Thyroid gland (tissue), 4 donors: ENCODE data around the gene L3MBTL4. TPM values are rescaled to one million over a fixed set of nuclear protein-coding genes. Genes with fewer than 3 reads are reported as not detected.
"Not testable (repeated sequence)": the region's sequence is repeated elsewhere in the genome, so short reads cannot be mapped to it uniquely, and the experiment has no call there.

Experiments used
- DNase-seq, 2 donors: peaks; one replicate each; pipeline ENCODE4 v3.0.0-alpha.2; 2019
- H3K27ac ChIP-seq, 3 donors: fragments of 200-600 bp; sonication (generic); 1 replicate in 2 of 3; 2 replicates in 1 of 3; pipeline ENCODE4 v1.5.1; 2016 to 2019; ENCODE audit warnings: mild to moderate bottlenecking in 1 of 3, moderate library complexity in 1 of 3
- H3K27me3 ChIP-seq: fragments of 200-600 bp; sonication (generic); one replicate; pipeline ENCODE4 v1.5.1; 2019
- H3K36me3 ChIP-seq, 2 donors: fragments of 200-600 bp; sonication (generic); one replicate each; pipeline ENCODE4 v1.5.1; 2016 to 2019
- H3K4me1 ChIP-seq, 2 donors: fragments of 200-600 bp; sonication (generic); one replicate each; pipeline ENCODE4 v1.5.1; 2017 to 2019
- H3K4me3 ChIP-seq, 3 donors: fragments of 200-600 bp; sonication (generic); replicated peaks in 1 of 3; 1 replicate in 2 of 3; 2 replicates in 1 of 3; pipeline ENCODE4 v1.5.1; 2016; ENCODE audit warnings: mild to moderate bottlenecking in 1 of 3
- H3K9me3 ChIP-seq: fragments of 200-600 bp; sonication (generic); one replicate; pipeline ENCODE4 v1.5.1; 2017
- POLR2A ChIP-seq, 2 donors: fragments of 450-650 bp; IDR thresholded peaks; one replicate each; pipeline ENCODE4 v1.6.1; 2017; ENCODE audit warnings: antibody characterized with exemption in 2 of 2, mild to moderate bottlenecking in 2 of 2, moderate library complexity in 1 of 2
- WGBS, 2 donors: methylation state at CpG; one replicate each; pipeline ENCODE4 v1.1.5; 2017; 5-methylcytosine and 5-hydroxymethylcytosine counted together
- intact Hi-C: fragments of 100-400 bp; cut with DNase I; formaldehyde crosslinking; loops from one replicate; pipeline ENCODE4 v1.15.1; 2023
- total RNA-seq, 4 donors: library from RNA; depleted of rRNA; stranded (reverse); fragments of >200 nt; gene quantifications; one replicate each; pipeline ENCODE4 v1.2.3, GENCODE V29; 2016
- TF ChIP-seq, protein P1 (sequence below), 6 experiments: fragments of 200-600 bp in 3 of 6; fragments of 450-650 bp in 3 of 6; sonication (generic) in 3 of 6; IDR thresholded peaks; one replicate each; pipeline ENCODE4 v1.5.1; 2016 to 2019; ENCODE audit warnings: antibody characterized with exemption in 6 of 6, mild to moderate bottlenecking in 2 of 6, inconsistent platforms in 1 of 6, moderate library complexity in 1 of 6

The L3MBTL4 gene
- total RNA-seq, 4 donors from 2014 or later, result 15.2 to 37.1 (median 24.3) TPM

DNA sequence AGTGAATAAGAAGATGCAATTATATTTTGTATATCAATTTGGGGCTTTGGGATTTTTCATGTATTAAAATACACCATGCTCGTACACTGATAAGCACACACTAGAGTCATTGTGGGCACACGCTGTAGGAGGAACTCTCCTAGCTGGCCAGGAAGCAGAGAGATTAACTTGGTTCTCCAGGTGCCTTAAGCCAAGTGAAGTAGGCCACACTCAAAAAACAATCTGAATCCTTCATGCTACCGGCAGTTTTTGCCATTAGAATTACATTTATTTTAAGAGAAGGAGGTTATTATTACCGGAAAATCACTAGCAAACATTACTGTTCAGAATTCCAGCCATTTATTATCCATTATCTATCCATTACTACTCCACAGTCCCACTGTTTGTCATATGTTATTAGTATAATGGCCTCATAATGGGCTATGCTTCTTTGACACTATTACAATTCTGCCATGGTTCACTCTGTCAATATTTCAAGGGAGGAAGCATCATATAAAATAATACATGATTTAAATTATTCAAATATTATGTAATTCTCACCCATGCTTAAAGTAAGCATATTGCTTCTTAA is 214.4 kb downstream of the L3MBTL4 start:
- TF ChIP-seq POLR2A (IDR thresholded peaks at IDR 0.05), result no peak
- TF ChIP-seq, protein P1, sequence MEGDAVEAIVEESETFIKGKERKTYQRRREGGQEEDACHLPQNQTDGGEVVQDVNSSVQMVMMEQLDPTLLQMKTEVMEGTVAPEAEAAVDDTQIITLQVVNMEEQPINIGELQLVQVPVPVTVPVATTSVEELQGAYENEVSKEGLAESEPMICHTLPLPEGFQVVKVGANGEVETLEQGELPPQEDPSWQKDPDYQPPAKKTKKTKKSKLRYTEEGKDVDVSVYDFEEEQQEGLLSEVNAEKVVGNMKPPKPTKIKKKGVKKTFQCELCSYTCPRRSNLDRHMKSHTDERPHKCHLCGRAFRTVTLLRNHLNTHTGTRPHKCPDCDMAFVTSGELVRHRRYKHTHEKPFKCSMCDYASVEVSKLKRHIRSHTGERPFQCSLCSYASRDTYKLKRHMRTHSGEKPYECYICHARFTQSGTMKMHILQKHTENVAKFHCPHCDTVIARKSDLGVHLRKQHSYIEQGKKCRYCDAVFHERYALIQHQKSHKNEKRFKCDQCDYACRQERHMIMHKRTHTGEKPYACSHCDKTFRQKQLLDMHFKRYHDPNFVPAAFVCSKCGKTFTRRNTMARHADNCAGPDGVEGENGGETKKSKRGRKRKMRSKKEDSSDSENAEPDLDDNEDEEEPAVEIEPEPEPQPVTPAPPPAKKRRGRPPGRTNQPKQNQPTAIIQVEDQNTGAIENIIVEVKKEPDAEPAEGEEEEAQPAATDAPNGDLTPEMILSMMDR (IDR thresholded peaks at IDR 0.05), result peak in 1 of 6 experiments; percentile 1
- intact Hi-C loops, result no loop called here
- H3K27me3 ChIP-seq, result no peaks in the 10 kb centered on the region
- peaks cover 21 to 32% of the 10 kb centered on the region in 2 donors for H3K4me1 ChIP-seq
- no peak for DNase-seq
- WGBS, 2 donors, result 52 to 64% methylated on average over 4 of the region's 4 CpGs
- no peaks in the 10 kb centered on the region for H3K36me3 ChIP-seq
- H3K9me3 ChIP-seq, result no peaks in the 10 kb centered on the region
- no peak overlapping the region for H3K4me3 ChIP-seq
- no peak overlapping the region for H3K27ac ChIP-seq

DNA sequence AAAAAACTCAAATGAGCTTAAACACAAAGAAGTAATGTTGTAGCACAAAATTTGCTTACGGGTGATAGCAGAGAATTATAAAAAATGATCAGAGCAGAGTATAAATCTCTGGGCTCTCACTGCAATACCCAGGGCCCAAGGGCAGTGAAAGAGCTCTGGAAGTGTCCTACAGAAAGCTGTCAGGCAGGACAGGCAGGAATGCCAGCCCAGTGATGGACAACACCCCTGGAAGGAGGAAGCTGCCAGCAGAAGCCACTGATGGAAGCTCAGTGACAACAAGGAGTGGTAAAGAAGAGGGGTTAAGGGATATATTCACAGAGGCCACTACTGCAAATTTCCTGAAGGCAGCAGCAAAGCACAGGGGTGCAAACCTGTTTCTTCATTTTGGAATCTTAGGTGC is 214.9 kb downstream of the L3MBTL4 start:
- H3K27me3 ChIP-seq, result no peaks in the 10 kb centered on the region
- TF ChIP-seq, protein P1 (IDR thresholded peaks at IDR 0.05), result peak in 1 of 6 experiments; percentile 21
- no peak for TF ChIP-seq POLR2A (IDR thresholded peaks at IDR 0.05)
- peak; percentile 71 to 78 for DNase-seq
- intact Hi-C loops, result no loop called here
- H3K36me3 ChIP-seq, result no peaks in the 10 kb centered on the region
- H3K4me1 ChIP-seq, result peaks cover 21 to 32% of the 10 kb centered on the region in 2 donors
- H3K4me3 ChIP-seq, result no peak overlapping the region
- H3K9me3 ChIP-seq, result no peaks in the 10 kb centered on the region
- peak overlapping the region in 2 of 3 donors; percentile 56 to 60 for H3K27ac ChIP-seq
- WGBS, 2 donors, result 40 to 50% methylated on average over 1 of the region's 1 CpG

DNA sequence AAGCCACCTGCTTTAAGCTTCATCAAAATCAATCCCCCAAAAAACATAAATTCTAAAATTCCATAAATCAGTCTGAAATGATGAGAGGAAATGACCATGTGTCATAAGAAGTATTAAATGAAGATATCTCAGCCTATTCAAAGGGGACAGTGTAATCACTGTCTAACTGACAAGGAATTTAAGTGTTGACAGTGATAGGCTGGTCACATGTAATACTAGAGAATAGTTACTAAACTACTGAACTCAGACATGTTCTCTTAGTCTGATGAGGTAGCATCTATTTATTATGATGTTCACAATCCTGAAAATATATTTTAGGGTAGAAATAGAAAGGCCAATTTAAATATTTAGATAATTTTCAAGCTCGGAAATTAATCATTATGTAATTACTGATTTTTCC is 216.1 kb downstream of the L3MBTL4 start:
- Histone ChIP-seq H3K9me3 (no peaks in the 10 kb centered on the region), H3K36me3 (no peaks in the 10 kb centered on the region), H3K27me3 (no peaks in the 10 kb centered on the region), H3K4me3 (no peak overlapping the region), H3K27ac (no peak overlapping the region), H3K4me1 (peaks cover 17 to 27% of the 10 kb centered on the region in 2 donors)
- no peak for TF ChIP-seq POLR2A (IDR thresholded peaks at IDR 0.05)
- TF ChIP-seq, protein P1 (IDR thresholded peaks at IDR 0.05), result no peak
- DNase-seq, result no peak
- intact Hi-C loops, result no loop called here
- 93 to 94% methylated on average over 1 of the region's 1 CpG for WGBS, 2 donors

DNA sequence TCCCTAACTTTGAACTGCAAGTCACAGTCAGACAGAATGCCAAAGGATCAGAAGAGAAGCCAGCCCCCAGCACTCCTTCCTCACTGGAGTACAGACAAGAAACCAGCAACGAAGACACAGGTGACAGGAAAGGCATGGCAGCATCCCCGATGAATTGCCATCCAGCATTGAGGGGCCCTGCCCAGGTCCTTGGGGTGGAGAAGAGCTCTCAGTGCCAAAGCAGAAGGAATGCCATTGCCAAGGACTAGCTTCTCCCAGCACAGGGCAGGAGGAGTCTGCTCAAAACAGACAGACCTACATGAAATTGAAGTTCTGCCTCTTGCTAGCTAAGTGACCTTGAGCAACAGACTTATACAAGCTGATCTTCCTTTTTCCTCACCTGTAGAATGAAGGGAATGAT is 220.1 kb downstream of the L3MBTL4 start:
- no peaks in the 10 kb centered on the region for H3K9me3 ChIP-seq
- H3K4me1 ChIP-seq, result peaks cover 0 to 7% of the 10 kb centered on the region in 2 donors
- no peak for TF ChIP-seq POLR2A (IDR thresholded peaks at IDR 0.05)
- TF ChIP-seq, protein P1 (IDR thresholded peaks at IDR 0.05), result no peak
- DNase-seq, result no peak
- H3K27ac ChIP-seq, result no peak overlapping the region
- H3K27me3 ChIP-seq, result no peaks in the 10 kb centered on the region
- WGBS, 2 donors, result 79% methylated on average over 2 of the region's 2 CpGs; no CpG with 5 or more reads in 1 of the 2 donors
- no peak overlapping the region for H3K4me3 ChIP-seq
- no peaks in the 10 kb centered on the region for H3K36me3 ChIP-seq
- intact Hi-C loops, result no loop called here

DNA sequence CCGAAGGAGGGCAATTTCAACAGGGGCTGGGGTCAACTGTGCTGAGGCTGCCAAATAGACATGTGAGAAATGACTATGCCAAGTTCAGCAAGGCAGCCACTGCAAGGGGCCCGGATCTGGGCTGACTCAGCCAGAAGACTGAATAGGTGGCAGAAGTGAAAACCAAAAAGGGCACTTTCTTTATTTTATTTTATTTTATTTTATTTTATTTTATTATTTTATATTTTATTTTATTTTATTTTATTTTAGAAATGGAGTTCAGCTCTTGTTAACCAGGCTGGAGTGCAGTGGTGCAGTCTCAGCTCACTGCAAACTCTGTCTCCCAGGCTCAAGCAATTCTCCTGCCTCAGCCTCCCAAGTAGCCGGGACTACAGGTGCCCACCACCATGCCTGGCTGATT is 228.9 kb downstream of the L3MBTL4 start:
- DNase-seq, H3K4me3 ChIP-seq, H3K4me1 ChIP-seq, H3K27me3 ChIP-seq, H3K36me3 ChIP-seq, H3K27ac ChIP-seq, H3K9me3 ChIP-seq, intact Hi-C loops: not testable (repeated sequence)
- WGBS, 2 donors, result 86 to 93% methylated on average over 3 of the region's 3 CpGs
